ENCODE measurements around the gene BMP6.

BMP6 gene

DNA sequence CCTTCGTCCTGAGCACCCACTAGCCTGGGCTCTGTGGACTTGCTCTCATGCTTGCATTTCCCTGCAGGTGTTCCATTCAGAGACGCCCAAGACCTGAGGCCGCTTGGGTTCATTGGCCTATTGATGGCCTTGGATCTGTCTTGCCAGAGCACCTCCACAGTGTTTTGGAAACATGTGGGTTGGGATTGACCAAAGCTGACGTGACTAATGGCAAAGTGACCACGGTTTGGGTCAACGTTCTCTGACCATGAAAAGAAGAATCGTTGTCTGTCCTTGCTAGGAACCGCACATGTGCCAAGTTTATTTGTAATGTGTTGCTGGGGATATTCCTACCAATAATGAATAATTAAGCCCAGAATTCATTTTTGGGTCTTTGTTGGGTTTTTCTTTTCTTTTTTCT is 29.8 kb upstream of the BMP6 start:
- DNase-seq (ENCODE audit: low read depth in 2 of 2) = no peak
- TF ChIP-seq, protein P1, sequence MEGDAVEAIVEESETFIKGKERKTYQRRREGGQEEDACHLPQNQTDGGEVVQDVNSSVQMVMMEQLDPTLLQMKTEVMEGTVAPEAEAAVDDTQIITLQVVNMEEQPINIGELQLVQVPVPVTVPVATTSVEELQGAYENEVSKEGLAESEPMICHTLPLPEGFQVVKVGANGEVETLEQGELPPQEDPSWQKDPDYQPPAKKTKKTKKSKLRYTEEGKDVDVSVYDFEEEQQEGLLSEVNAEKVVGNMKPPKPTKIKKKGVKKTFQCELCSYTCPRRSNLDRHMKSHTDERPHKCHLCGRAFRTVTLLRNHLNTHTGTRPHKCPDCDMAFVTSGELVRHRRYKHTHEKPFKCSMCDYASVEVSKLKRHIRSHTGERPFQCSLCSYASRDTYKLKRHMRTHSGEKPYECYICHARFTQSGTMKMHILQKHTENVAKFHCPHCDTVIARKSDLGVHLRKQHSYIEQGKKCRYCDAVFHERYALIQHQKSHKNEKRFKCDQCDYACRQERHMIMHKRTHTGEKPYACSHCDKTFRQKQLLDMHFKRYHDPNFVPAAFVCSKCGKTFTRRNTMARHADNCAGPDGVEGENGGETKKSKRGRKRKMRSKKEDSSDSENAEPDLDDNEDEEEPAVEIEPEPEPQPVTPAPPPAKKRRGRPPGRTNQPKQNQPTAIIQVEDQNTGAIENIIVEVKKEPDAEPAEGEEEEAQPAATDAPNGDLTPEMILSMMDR (IDR thresholded peaks at IDR 0.05; ENCODE audit: low read depth, low read length) = no peak
- H3K4me3 ChIP-seq (replicated peaks in 1 of 2; ENCODE audit: low read depth in 2 of 2, low read length in 2 of 2) = no peak overlapping the region

DNA sequence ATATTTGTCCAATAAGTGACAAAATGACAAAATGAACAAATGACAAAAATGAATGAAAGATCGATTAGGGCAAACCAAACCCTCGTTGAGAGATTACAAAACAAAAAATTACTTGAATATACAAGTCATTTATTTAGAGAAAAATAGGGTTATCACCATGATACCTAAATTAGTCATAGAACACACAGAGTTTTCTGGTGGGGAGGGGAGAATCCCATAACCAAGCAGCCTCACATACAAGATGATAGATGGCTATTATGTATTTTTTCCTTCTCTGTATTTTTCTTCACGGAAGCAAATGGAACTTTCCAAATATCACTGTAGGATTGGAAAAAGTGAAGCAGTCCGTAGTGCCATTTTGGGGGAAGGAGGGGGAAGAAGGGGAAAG is 28.5 kb upstream of the BMP6 start:
- H3K4me3 ChIP-seq (replicated peaks in 1 of 2; ENCODE audit: low read depth in 2 of 2, low read length in 2 of 2) = peak overlapping the region in 1 of 2 donors; percentile 7
- no peak for DNase-seq (ENCODE audit: low read depth in 2 of 2)
- TF ChIP-seq, protein P1 (IDR thresholded peaks at IDR 0.05; ENCODE audit: low read depth, low read length) = no peak

DNA sequence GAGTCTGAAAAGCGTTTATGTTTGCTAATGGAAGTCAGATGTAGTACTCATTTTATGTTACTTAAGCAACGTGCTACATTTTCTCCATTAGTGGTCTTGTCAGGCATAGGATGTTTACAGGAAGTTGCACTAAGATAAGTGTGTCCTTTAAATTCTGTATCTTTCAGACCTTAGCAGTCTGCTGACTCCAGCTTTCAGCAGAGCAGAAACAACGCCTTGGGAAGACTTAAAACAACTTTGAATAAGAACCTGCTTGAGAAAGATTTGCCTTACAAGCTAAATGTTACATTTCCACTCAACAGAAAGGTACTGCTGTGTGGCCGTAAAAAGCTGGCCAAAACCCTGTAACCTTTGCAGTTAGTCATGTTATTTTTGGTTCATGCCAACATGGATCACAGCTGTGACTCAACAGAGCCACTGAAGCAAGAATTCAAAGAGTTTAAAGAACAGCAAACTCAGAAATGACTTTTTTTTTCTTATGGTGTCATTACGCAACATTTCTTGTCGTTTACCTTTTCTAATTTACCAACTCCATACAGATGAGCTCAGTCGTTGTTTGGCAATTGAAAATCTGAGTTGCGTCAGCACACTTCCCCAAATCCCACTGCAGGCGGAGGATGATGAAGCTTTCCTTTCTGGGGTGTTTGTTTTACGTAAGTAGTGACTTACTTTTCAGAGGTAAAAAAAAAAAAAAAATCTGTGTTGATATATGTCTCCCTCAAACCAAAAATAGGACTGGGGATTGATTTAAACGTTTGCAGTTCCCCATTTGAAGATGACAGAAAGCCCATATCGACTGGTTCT is 27.9 kb upstream of the BMP6 start:
- TF ChIP-seq, protein P1 (IDR thresholded peaks at IDR 0.05; ENCODE audit: low read depth, low read length) = no peak
- peak overlapping the region in 1 of 2 donors; percentile 9 for H3K4me3 ChIP-seq (replicated peaks in 1 of 2; ENCODE audit: low read depth in 2 of 2, low read length in 2 of 2)
- DNase-seq (ENCODE audit: low read depth in 2 of 2) = peak; percentile 97 to 99

DNA sequence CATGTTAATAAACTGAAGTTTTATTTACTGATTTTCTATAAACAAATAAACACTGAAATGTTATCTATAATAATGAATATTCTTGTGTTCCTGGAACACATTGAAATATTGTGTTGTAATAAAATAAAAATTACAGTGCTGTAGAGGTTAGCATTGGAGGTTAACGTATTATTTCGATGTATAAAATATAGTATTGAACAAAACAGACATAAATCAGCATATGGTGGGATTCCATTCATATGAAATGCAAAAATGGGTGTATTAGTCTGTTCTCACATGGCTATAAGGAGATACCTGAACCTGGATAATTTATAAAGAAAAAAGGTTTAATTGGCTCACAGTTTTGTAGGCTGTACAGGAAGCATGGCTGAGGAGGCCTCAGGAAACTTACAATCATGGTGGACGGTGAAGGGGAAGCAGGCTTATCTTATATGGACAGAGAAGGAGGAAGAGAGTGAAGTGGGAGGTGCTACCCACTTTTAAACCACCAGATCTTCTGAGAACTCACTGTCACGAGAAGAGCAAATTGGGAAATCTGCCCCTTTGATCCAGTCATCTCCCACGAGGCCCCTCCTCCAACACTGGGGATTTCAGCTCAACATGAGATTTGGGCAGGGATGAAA is 24.6 kb upstream of the BMP6 start:
- TF ChIP-seq, protein P1 (IDR thresholded peaks at IDR 0.05; ENCODE audit: low read depth, low read length) = no peak
- DNase-seq (ENCODE audit: low read depth in 2 of 2) = peak in 1 of 2 donors; percentile 76
- H3K4me3 ChIP-seq (replicated peaks in 1 of 2; ENCODE audit: low read depth in 2 of 2, low read length in 2 of 2) = no peak overlapping the region

DNA sequence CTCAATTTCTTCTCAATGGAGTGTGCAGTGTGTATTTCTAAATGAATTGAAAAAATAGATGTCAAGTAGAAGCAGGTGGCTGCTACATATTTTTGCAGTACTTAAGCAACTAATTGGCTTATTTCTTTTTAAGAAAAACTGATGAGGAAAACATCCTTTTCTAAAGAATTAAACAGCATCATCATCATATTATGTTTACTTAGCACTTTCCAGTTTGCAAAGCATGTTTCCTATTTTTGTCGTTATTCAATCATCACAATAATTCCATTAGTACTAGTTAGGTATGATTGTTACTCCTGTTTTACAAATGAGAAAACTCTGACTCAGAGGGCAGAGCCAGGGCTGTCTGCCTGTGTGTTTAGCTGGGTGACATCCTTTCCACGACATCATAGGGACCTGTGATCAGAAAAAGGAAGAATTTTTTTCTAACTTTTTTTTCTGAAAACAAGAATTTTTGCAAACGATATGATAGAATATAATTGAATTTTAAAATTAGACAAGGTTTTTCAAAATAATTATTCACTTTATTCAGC is 22.7 kb upstream of the BMP6 start:
- peak in 1 of 2 donors; percentile 17 for DNase-seq (ENCODE audit: low read depth in 2 of 2)
- TF ChIP-seq, protein P1 (IDR thresholded peaks at IDR 0.05; ENCODE audit: low read depth, low read length) = no peak
- no peak overlapping the region for H3K4me3 ChIP-seq (replicated peaks in 1 of 2; ENCODE audit: low read depth in 2 of 2, low read length in 2 of 2)

DNA sequence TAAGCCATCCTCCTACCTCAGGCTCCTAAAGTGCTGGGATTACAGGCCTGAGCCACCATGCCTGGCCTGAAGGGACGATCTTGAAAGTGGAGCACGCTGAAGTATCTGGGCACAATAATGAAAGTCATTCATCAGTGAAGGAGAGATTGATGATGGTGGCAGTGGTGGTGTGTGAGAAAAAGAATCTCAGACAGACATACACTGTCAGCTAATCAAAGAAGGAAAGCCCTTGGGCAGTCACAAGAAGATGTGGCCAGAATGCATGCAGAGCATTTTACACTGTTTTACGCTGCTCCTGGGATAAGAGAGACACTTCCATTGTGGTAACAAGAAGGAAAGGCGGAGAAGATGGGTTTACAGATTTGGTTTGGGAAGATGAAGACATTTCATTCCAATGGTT is 20.4 kb upstream of the BMP6 start:
- no peak overlapping the region for H3K4me3 ChIP-seq (replicated peaks in 1 of 2; ENCODE audit: low read depth in 2 of 2, low read length in 2 of 2)
- TF ChIP-seq, protein P1 (IDR thresholded peaks at IDR 0.05; ENCODE audit: low read depth, low read length) = no peak
- DNase-seq (ENCODE audit: low read depth in 2 of 2) = no peak
